Activated CD8-positive, alpha-beta T cell treated with anti-CD3 and anti-CD28 coated beads, Interleukin-2, amount 10 ng/mL, durations not matched to agents 7 days and 5 days (primary cell): ENCODE data around the gene ROCK2. TPM values are rescaled to one million over a fixed set of nuclear protein-coding genes. Genes with fewer than 3 reads are reported as not detected.

ENCODE experiments used
- ATAC-seq: fragments of 150-1000 bp; cut with Tn5 transposase; one replicate; pipeline ENCODE4 v1.10.0; 2021; ENCODE audit warnings: moderate library complexity
- CTCF ChIA-PET: fragments of 350-600 bp; sonication (Branson Sonifier 250); formaldehyde crosslinking; loops from one replicate; lab custom pipeline; 2021; ENCODE audit warnings: antibody characterized with exemption; lab: Charles Lee
- POLR2A ChIA-PET: fragments of 350-600 bp; sonication (Branson Sonifier 250); formaldehyde crosslinking; loops from one replicate; lab custom pipeline; 2021; ENCODE audit warnings: antibody characterized with exemption; lab: Charles Lee
- DNase-seq: peaks from one replicate; pipeline ENCODE4 v3.0.0-alpha.2; 2020
- H3K27ac Mint-ChIP-seq: one replicate; pipeline ENCODE4 v1.8.0; 2021; ENCODE audit warnings: mild to moderate bottlenecking, mixed read lengths
- H3K27me3 Mint-ChIP-seq: one replicate; pipeline ENCODE4 v1.8.0; 2021; ENCODE audit warnings: low read depth, mixed read lengths
- H3K36me3 Mint-ChIP-seq: one replicate; pipeline ENCODE4 v1.8.0; 2021; ENCODE audit warnings: low read depth, mixed read lengths
- H3K4me1 Mint-ChIP-seq: one replicate; pipeline ENCODE4 v1.8.0; 2021; ENCODE audit warnings: low read depth, mixed read lengths
- H3K4me3 Mint-ChIP-seq: one replicate; pipeline ENCODE4 v1.8.0; 2021; ENCODE audit warnings: mild to moderate bottlenecking, mixed read lengths
- H3K9me3 Mint-ChIP-seq: one replicate; pipeline ENCODE4 v1.8.0; 2022; ENCODE audit warnings: mixed read lengths; ENCODE audit not compliant: insufficient read depth
- total RNA-seq, 2 experiments: library from RNA; stranded (reverse); gene quantifications; one replicate each; pipeline ENCODE4 v1.2.3, GENCODE V29; 2021

The ROCK2 gene
- total RNA-seq, 2 experiments from 2014 or later, result 14.0 to 14.6 TPM

- H3K4me1 Mint-ChIP-seq, result peaks cover 6% of the 10 kb centered on the region
- no peak overlapping the region for H3K4me3 Mint-ChIP-seq
- H3K9me3 Mint-ChIP-seq, result no peaks in the 10 kb centered on the region
- no peaks in the 10 kb centered on the region for H3K36me3 Mint-ChIP-seq
- POLR2A ChIA-PET, result no interaction called here
- no peak overlapping the region for H3K27ac Mint-ChIP-seq
- H3K27me3 Mint-ChIP-seq, result no peaks in the 10 kb centered on the region
- CTCF ChIA-PET, result interaction anchor here (0.6 kb wide), 1 partner anchor 18 kb away, joined by 3 read pairs; no protein-coding TSS in a partner anchor
- DNase-seq (no peak), ATAC-seq (no peak)
These were observed 48.0 kb downstream of the ROCK2 start for GRCh38 chr2:11296401-11296800.

- no peaks in the 10 kb centered on the region for H3K36me3 Mint-ChIP-seq
- no peak overlapping the region for H3K27ac Mint-ChIP-seq
These were observed 51.8 kb downstream of the ROCK2 start for GRCh38 chr2:11292464-11293255.

GRCh38 chr2:11290713-11291112, 53.7 kb downstream of the ROCK2 start:
- ChIA-PET CTCF (no interaction called here), POLR2A (no interaction called here)
- no peak for ATAC-seq
- Mint-ChIP-seq H3K4me3 (no peak overlapping the region), H3K4me1 (peaks cover 6% of the 10 kb centered on the region), H3K36me3 (peaks cover 2% of the 10 kb centered on the region), H3K27ac (no peak overlapping the region), H3K9me3 (no peaks in the 10 kb centered on the region), H3K27me3 (no peaks in the 10 kb centered on the region)
- no peak for DNase-seq

More at GRCh38 chr2:11292464-11293255, 51.8 kb downstream of the ROCK2 start:
- CTCF ChIA-PET, result no interaction called here
- Mint-ChIP-seq H3K4me3 (no peak overlapping the region), H3K27me3 (no peaks in the 10 kb centered on the region), H3K9me3 (no peaks in the 10 kb centered on the region), H3K4me1 (peaks cover 6% of the 10 kb centered on the region)
- ATAC-seq (no peak), DNase-seq (no peak)
- POLR2A ChIA-PET, result no interaction called here

GRCh38 chr2:11290211-11290610, 54.2 kb downstream of the ROCK2 start:
- Mint-ChIP-seq H3K9me3 (no peaks in the 10 kb centered on the region), H3K27me3 (no peaks in the 10 kb centered on the region), H3K36me3 (peaks cover 7% of the 10 kb centered on the region), H3K27ac (no peak overlapping the region), H3K4me3 (no peak overlapping the region), H3K4me1 (peaks cover 6% of the 10 kb centered on the region)
- ATAC-seq, result no peak
- CTCF ChIA-PET, result interaction anchor here (0.9 kb wide), 1 partner anchor 158 kb away, joined by 3 read pairs; no protein-coding TSS in a partner anchor
- DNase-seq, result no peak
- POLR2A ChIA-PET, result no interaction called here

- Mint-ChIP-seq H3K27ac (no peak overlapping the region), H3K27me3 (no peaks in the 10 kb centered on the region)
- POLR2A ChIA-PET, result no interaction called here
These were observed 56.0 kb downstream of the ROCK2 start for GRCh38 chr2:11288431-11288830.

GRCh38 chr2:11286749-11287148, 57.7 kb downstream of the ROCK2 start:
- Mint-ChIP-seq H3K27ac (no peak overlapping the region), H3K9me3 (no peaks in the 10 kb centered on the region), H3K4me3 (no peak overlapping the region), H3K36me3 (peaks cover 28% of the 10 kb centered on the region), H3K27me3 (no peaks in the 10 kb centered on the region), H3K4me1 (no peaks in the 10 kb centered on the region)
- DNase-seq (no peak), ATAC-seq (no peak)
- ChIA-PET CTCF (no interaction called here), POLR2A (no interaction called here)

More at GRCh38 chr2:11288431-11288830, 56.0 kb downstream of the ROCK2 start:
- Mint-ChIP-seq H3K9me3 (no peaks in the 10 kb centered on the region), H3K4me1 (peaks cover 6% of the 10 kb centered on the region), H3K36me3 (peaks cover 20% of the 10 kb centered on the region), H3K4me3 (no peak overlapping the region)
- no peak for DNase-seq
- CTCF ChIA-PET, result no interaction called here
- ATAC-seq, result no peak

- Mint-ChIP-seq H3K36me3 (peaks cover 31% of the 10 kb centered on the region), H3K27ac (no peak overlapping the region), H3K4me1 (no peaks in the 10 kb centered on the region), H3K27me3 (no peaks in the 10 kb centered on the region), H3K4me3 (no peak overlapping the region), H3K9me3 (no peaks in the 10 kb centered on the region)
- ChIA-PET POLR2A (no interaction called here), CTCF (no interaction called here)
- DNase-seq (no peak), ATAC-seq (no peak)
These were observed 58.1 kb downstream of the ROCK2 start for GRCh38 chr2:11286323-11286722.

- ATAC-seq, result no peak
- ChIA-PET CTCF (no interaction called here), POLR2A (no interaction called here)
- no peaks in the 10 kb centered on the region for H3K4me1 Mint-ChIP-seq
- H3K4me3 Mint-ChIP-seq, result no peak overlapping the region
- H3K9me3 Mint-ChIP-seq, result no peaks in the 10 kb centered on the region
- peaks cover 33% of the 10 kb centered on the region for H3K36me3 Mint-ChIP-seq
- no peak for DNase-seq
- H3K27ac Mint-ChIP-seq, result no peak overlapping the region
- no peaks in the 10 kb centered on the region for H3K27me3 Mint-ChIP-seq
These were observed 58.9 kb downstream of the ROCK2 start for GRCh38 chr2:11285499-11285898.

- DNase-seq (no peak), ATAC-seq (no peak)
- Mint-ChIP-seq H3K36me3 (peaks cover 50% of the 10 kb centered on the region), H3K27me3 (no peaks in the 10 kb centered on the region), H3K9me3 (no peaks in the 10 kb centered on the region), H3K27ac (no peak overlapping the region), H3K4me3 (no peak overlapping the region), H3K4me1 (no peaks in the 10 kb centered on the region)
- POLR2A ChIA-PET, result no interaction called here
- CTCF ChIA-PET, result no interaction called here
These were observed 63.2 kb downstream of the ROCK2 start for GRCh38 chr2:11281186-11281585.

GRCh38 chr2:11280713-11281112, 63.7 kb downstream of the ROCK2 start:
- Mint-ChIP-seq H3K4me1 (no peaks in the 10 kb centered on the region), H3K27ac (no peak overlapping the region), H3K27me3 (no peaks in the 10 kb centered on the region), H3K4me3 (no peak overlapping the region), H3K36me3 (peaks cover 48% of the 10 kb centered on the region), H3K9me3 (no peaks in the 10 kb centered on the region)
- ChIA-PET CTCF (no interaction called here), POLR2A (no interaction called here)
- DNase-seq (no peak), ATAC-seq (no peak)

- ChIA-PET POLR2A (no interaction called here), CTCF (no interaction called here)
- peaks cover 42% of the 10 kb centered on the region for H3K36me3 Mint-ChIP-seq
- H3K27ac Mint-ChIP-seq, result no peak overlapping the region
- no peaks in the 10 kb centered on the region for H3K4me1 Mint-ChIP-seq
- H3K4me3 Mint-ChIP-seq, result no peak overlapping the region
- DNase-seq (no peak), ATAC-seq (no peak)
- H3K27me3 Mint-ChIP-seq, result no peaks in the 10 kb centered on the region
- no peaks in the 10 kb centered on the region for H3K9me3 Mint-ChIP-seq
These were observed 65.0 kb downstream of the ROCK2 start for GRCh38 chr2:11279398-11279797.

- no peak for ATAC-seq
These were observed 66.2 kb downstream of the ROCK2 start for GRCh38 chr2:11278219-11278618.

More at GRCh38 chr2:11278219-11278618, 66.2 kb downstream of the ROCK2 start:
- ChIA-PET CTCF (no interaction called here), POLR2A (no interaction called here)
- H3K27ac Mint-ChIP-seq, result no peak overlapping the region
- no peaks in the 10 kb centered on the region for H3K27me3 Mint-ChIP-seq
- peaks cover 2% of the 10 kb centered on the region for H3K4me1 Mint-ChIP-seq
- H3K9me3 Mint-ChIP-seq, result peaks cover 4% of the 10 kb centered on the region
- no peak for DNase-seq
- H3K36me3 Mint-ChIP-seq, result peaks cover 38% of the 10 kb centered on the region
- H3K4me3 Mint-ChIP-seq, result no peak overlapping the region
